SK-N-SH (cell line): ENCODE measurements around the gene LMX1A.

Source experiments
- CHD2 ChIP-seq: fragments of 150-350 bp; IDR thresholded peaks from 2 replicates; pipeline ENCODE4 v1.6.1; 2018; ENCODE audit warnings: low read length; ENCODE audit not compliant: partially characterized antibody
- EP300 ChIP-seq, 2 experiments: IDR thresholded peaks; 2 replicates each; pipeline versions ENCODE4 v1.4.0 to v1.6.1; 2012; ENCODE audit warnings: borderline replicate concordance in 1 of 2, low read depth in 1 of 2, low read length in 1 of 2
- POLR2AphosphoS5 ChIP-seq: IDR thresholded peaks from 2 replicates; pipeline ENCODE4 v1.6.1; 2012; ENCODE audit warnings: low read depth, low read length
- RAD21 ChIP-seq: IDR thresholded peaks from 2 replicates; pipeline ENCODE4 v1.6.1; 2012; ENCODE audit warnings: mild to moderate bottlenecking, low read length
- TF ChIP-seq, protein P1 (sequence below): fragments of 200-600 bp; sonication (generic); IDR thresholded peaks from 2 replicates; pipeline ENCODE4 v1.6.1; 2017; ENCODE audit warnings: antibody characterized with exemption, mild to moderate bottlenecking, moderate library complexity

DNA sequence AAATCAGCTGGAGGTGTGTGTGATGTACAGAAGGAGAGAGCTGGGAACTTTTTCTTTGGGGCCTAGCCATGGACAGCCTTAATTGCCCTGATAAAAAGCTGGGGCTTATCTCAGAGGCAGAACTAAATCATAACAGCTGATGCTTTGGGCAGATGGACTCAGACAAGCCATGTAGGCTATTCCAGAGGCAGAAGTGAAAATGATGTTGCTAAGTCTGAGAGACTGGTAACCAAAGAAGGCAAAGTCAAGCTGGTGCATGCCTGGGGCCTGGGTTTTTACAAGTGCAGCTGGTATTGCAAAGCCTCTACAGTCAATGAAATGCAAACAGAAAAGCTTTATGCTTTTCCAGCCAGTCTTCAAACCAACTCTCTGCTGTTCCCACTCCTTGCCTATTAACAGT is 39.0 kb upstream of the LMX1A start:
- TF ChIP-seq CHD2 (no peak), EP300 (IDR thresholded peaks at IDR 0.05; ENCODE audit: borderline replicate concordance in 1 of 2, low read depth in 1 of 2, low read length in 1 of 2) (no peak), POLR2AphosphoS5 (no peak), RAD21 (no peak)
- TF ChIP-seq, protein P1, sequence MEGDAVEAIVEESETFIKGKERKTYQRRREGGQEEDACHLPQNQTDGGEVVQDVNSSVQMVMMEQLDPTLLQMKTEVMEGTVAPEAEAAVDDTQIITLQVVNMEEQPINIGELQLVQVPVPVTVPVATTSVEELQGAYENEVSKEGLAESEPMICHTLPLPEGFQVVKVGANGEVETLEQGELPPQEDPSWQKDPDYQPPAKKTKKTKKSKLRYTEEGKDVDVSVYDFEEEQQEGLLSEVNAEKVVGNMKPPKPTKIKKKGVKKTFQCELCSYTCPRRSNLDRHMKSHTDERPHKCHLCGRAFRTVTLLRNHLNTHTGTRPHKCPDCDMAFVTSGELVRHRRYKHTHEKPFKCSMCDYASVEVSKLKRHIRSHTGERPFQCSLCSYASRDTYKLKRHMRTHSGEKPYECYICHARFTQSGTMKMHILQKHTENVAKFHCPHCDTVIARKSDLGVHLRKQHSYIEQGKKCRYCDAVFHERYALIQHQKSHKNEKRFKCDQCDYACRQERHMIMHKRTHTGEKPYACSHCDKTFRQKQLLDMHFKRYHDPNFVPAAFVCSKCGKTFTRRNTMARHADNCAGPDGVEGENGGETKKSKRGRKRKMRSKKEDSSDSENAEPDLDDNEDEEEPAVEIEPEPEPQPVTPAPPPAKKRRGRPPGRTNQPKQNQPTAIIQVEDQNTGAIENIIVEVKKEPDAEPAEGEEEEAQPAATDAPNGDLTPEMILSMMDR = no peak
